NCI-H2029 (cell line): ENCODE results near the gene CTNNA3.
"Not testable (repeated sequence)": the region's sequence is repeated elsewhere in the genome, so short reads cannot be mapped to it uniquely, and the experiment has no call there.

Experiments used
- DNase-seq: peaks from one replicate; lab custom pipeline; 2025; lab: John Stamatoyannopoulos, UW

Gene CTNNA3

GRCh38 chr10:66378117-66378876 lies 1317.7 kb downstream of the CTNNA3 start:
- no peak for DNase-seq

- no peak for DNase-seq
Observed at GRCh38 chr10:66368146-66368545, 1327.8 kb downstream of the CTNNA3 start.

GRCh38 chr10:66366163-66366562 lies 1329.8 kb downstream of the CTNNA3 start:
- DNase-seq = no peak

GRCh38 chr10:66365686-66366085 lies 1330.3 kb downstream of the CTNNA3 start:
- no peak for DNase-seq

- DNase-seq = no peak
Observed at GRCh38 chr10:66362522-66362921, 1333.5 kb downstream of the CTNNA3 start.

- not testable (repeated sequence) for DNase-seq
Observed at GRCh38 chr10:66353822-66354221, 1342.2 kb downstream of the CTNNA3 start.

GRCh38 chr10:66353422-66353821 lies 1342.6 kb downstream of the CTNNA3 start:
- no peak for DNase-seq

GRCh38 chr10:66350622-66351399 lies 1345.2 kb downstream of the CTNNA3 start:
- no peak for DNase-seq

- DNase-seq = no peak
Observed at GRCh38 chr10:66349726-66350125, 1346.3 kb downstream of the CTNNA3 start.

- no peak for DNase-seq
Observed at GRCh38 chr10:66349076-66349475, 1346.9 kb downstream of the CTNNA3 start.

GRCh38 chr10:66337211-66337610 lies 1358.8 kb downstream of the CTNNA3 start:
- no peak for DNase-seq

- DNase-seq = no peak
Observed at GRCh38 chr10:66336791-66337190, 1359.2 kb downstream of the CTNNA3 start.

- DNase-seq = not testable (repeated sequence)
Observed at GRCh38 chr10:66335753-66336152, 1360.2 kb downstream of the CTNNA3 start.

- no peak for DNase-seq
Observed at GRCh38 chr10:66329147-66329546, 1366.8 kb downstream of the CTNNA3 start.

GRCh38 chr10:66326876-66327275 lies 1369.1 kb downstream of the CTNNA3 start:
- DNase-seq = no peak

GRCh38 chr10:66322777-66323176 lies 1373.2 kb downstream of the CTNNA3 start:
- DNase-seq = no peak

GRCh38 chr10:66321723-66322665 lies 1374.0 kb downstream of the CTNNA3 start:
- no peak for DNase-seq

- no peak for DNase-seq
Observed at GRCh38 chr10:66318761-66319160, 1377.2 kb downstream of the CTNNA3 start.

- no peak for DNase-seq
Observed at GRCh38 chr10:66307826-66308225, 1388.2 kb downstream of the CTNNA3 start.

- DNase-seq = no peak
Observed at GRCh38 chr10:66301078-66301477, 1394.9 kb downstream of the CTNNA3 start.

- DNase-seq = no peak
Observed at GRCh38 chr10:66295602-66296001, 1400.4 kb downstream of the CTNNA3 start.

- no peak for DNase-seq
Observed at GRCh38 chr10:66294538-66294937, 1401.5 kb downstream of the CTNNA3 start.
